WTC11 (cell line): ENCODE results near the gene CARS2. TPM values are rescaled to one million over a fixed set of nuclear protein-coding genes. Genes with fewer than 3 reads are reported as not detected.

ENCODE experiments used
- ATAC-seq: fragments of 200-7000 bp; cut with Tn5 transposase; 2 replicates; pipeline ENCODE4 v1.10.0; 2021; ENCODE audit warnings: mild to moderate bottlenecking, moderate library complexity
- CTCF ChIA-PET: fragments of 300-600 bp; sonication (Branson Sonifier 250); formaldehyde crosslinking; loops from one replicate; lab custom pipeline; 2021; ENCODE audit warnings: antibody characterized with exemption; lab: Charles Lee
- POLR2A ChIA-PET: fragments of 350-600 bp; sonication (Branson Sonifier 250); formaldehyde crosslinking; loops from one replicate; lab custom pipeline; 2021; ENCODE audit warnings: antibody characterized with exemption; lab: Charles Lee
- DNase-seq: peaks from one replicate; pipeline ENCODE4 v3.0.0; 2021; ENCODE audit warnings: low spot score
- H3K27ac Mint-ChIP-seq: 2 replicates; pipeline ENCODE4 v1.8.0; 2021; ENCODE audit warnings: mixed read lengths
- H3K27me3 Mint-ChIP-seq: 2 replicates; pipeline ENCODE4 v1.8.0; 2021; ENCODE audit warnings: low read depth, mild to moderate bottlenecking, moderate library complexity, mixed read lengths
- H3K36me3 Mint-ChIP-seq: 2 replicates; pipeline ENCODE4 v1.8.0; 2021; ENCODE audit warnings: mixed read lengths
- H3K4me1 Mint-ChIP-seq: 2 replicates; pipeline ENCODE4 v1.8.0; 2022; ENCODE audit warnings: mixed read lengths
- H3K4me3 Mint-ChIP-seq: 2 replicates; pipeline ENCODE4 v1.8.0; 2021; ENCODE audit warnings: mild to moderate bottlenecking, moderate library complexity, mixed read lengths
- H3K9me3 Mint-ChIP-seq: 2 replicates; pipeline ENCODE4 v1.8.0; 2021; ENCODE audit warnings: mixed read lengths
- ATF1 ChIP-seq: sonication (generic); formaldehyde crosslinking; IDR thresholded peaks from 2 replicates; pipeline ENCODE4 v1.8.1; 2023; ENCODE audit warnings: mild to moderate bottlenecking, moderate library complexity, missing genetic modification reagents
- FOXK1 ChIP-seq: sonication (generic); formaldehyde crosslinking; IDR thresholded peaks from 2 replicates; pipeline ENCODE4 v1.8.0; 2022; ENCODE audit warnings: mild to moderate bottlenecking, moderate library complexity, missing genetic modification reagents
- FOXP1 ChIP-seq: sonication (generic); formaldehyde crosslinking; IDR thresholded peaks from 2 replicates; pipeline ENCODE4 v1.8.0; 2022; ENCODE audit warnings: missing genetic modification reagents, mild to moderate bottlenecking, moderate library complexity, borderline replicate concordance
- GTF2I ChIP-seq: fragments of 250-450 bp; sonication (Bioruptor Pico); conservative IDR thresholded peaks from 2 replicates; pipeline ENCODE4 v1.4.0; 2021; ENCODE audit warnings: mild to moderate bottlenecking
- MXD4 ChIP-seq: fragments of 250-450 bp; sonication (Bioruptor Pico); IDR thresholded peaks from 2 replicates; pipeline ENCODE4 v1.8.0; 2021; ENCODE audit warnings: mild to moderate bottlenecking, moderate library complexity, borderline replicate concordance
- RORB ChIP-seq: fragments of 250-450 bp; sonication (Bioruptor Pico); IDR thresholded peaks from 2 replicates; pipeline ENCODE4 v1.9.0; 2021; ENCODE audit warnings: mild to moderate bottlenecking
- SMAD3 ChIP-seq: sonication (generic); formaldehyde crosslinking; IDR thresholded peaks from 2 replicates; pipeline ENCODE4 v1.8.0; 2022; ENCODE audit warnings: missing genetic modification reagents, mild to moderate bottlenecking, borderline replicate concordance
- SOX15 ChIP-seq: fragments of 250-450 bp; sonication (Bioruptor Pico); IDR thresholded peaks from 2 replicates; pipeline ENCODE4 v1.9.0; 2021; ENCODE audit warnings: mild to moderate bottlenecking
- TCF7 ChIP-seq: sonication (generic); formaldehyde crosslinking; IDR thresholded peaks from 2 replicates; pipeline ENCODE4 v1.8.0; 2022; ENCODE audit warnings: mild to moderate bottlenecking, low read depth, missing genetic modification reagents, moderate library complexity
- ZBTB21 ChIP-seq: sonication (generic); formaldehyde crosslinking; IDR thresholded peaks from 2 replicates; pipeline ENCODE4 v1.8.1; 2023; ENCODE audit warnings: mild to moderate bottlenecking, missing genetic modification reagents, borderline replicate concordance
- ZNF138 ChIP-seq: sonication (generic); formaldehyde crosslinking; conservative IDR thresholded peaks from 2 replicates; pipeline ENCODE4 v1.8.1; 2022; ENCODE audit warnings: mild to moderate bottlenecking, moderate library complexity, missing genetic modification reagents
- ZNF232 ChIP-seq: sonication (generic); formaldehyde crosslinking; IDR thresholded peaks from 2 replicates; pipeline ENCODE4 v1.8.0; 2022; ENCODE audit warnings: mild to moderate bottlenecking, missing genetic modification reagents
- ZNF317 ChIP-seq: sonication (generic); formaldehyde crosslinking; IDR thresholded peaks from 2 replicates; pipeline ENCODE4 v1.8.1; 2023; ENCODE audit warnings: low read depth, mild to moderate bottlenecking, moderate library complexity, missing genetic modification reagents, borderline replicate concordance
- ZNF416 ChIP-seq: fragments of 250-450 bp; sonication (Bioruptor Pico); IDR thresholded peaks from 2 replicates; pipeline ENCODE4 v1.9.0; 2021; ENCODE audit warnings: mild to moderate bottlenecking, inconsistent platforms
- ZNF671 ChIP-seq: fragments of 250-450 bp; sonication (Bioruptor Pico); IDR thresholded peaks from 2 replicates; pipeline ENCODE4 v1.8.0; 2021; ENCODE audit warnings: mild to moderate bottlenecking
- total RNA-seq: library from RNA; stranded (reverse); gene quantifications from 3 replicates; pipeline ENCODE4 v1.2.3, GENCODE V29; 2021
- TF ChIP-seq, protein P1 (sequence below): sonication (generic); formaldehyde crosslinking; conservative IDR thresholded peaks from 2 replicates; pipeline ENCODE4 v1.8.1; 2023; ENCODE audit warnings: mild to moderate bottlenecking, low read depth, missing genetic modification reagents, moderate library complexity
- TF ChIP-seq, protein P2 (sequence below): fragments of 250-450 bp; sonication (Bioruptor Pico); IDR thresholded peaks from 2 replicates; pipeline ENCODE4 v1.8.0; 2021; ENCODE audit warnings: mild to moderate bottlenecking
- TF ChIP-seq, protein P3 (sequence below): fragments of 250-450 bp; sonication (Bioruptor Pico); conservative IDR thresholded peaks from 2 replicates; pipeline ENCODE4 v1.9.0; 2021; ENCODE audit warnings: mild to moderate bottlenecking
- TF ChIP-seq, protein P4 (sequence below): sonication (generic); formaldehyde crosslinking; IDR thresholded peaks from 2 replicates; pipeline ENCODE4 v1.8.0; 2022; ENCODE audit warnings: mild to moderate bottlenecking, missing genetic modification reagents

CARS2 gene
- total RNA-seq, 1 experiment from 2014 or later, result 39.9 TPM

DNA sequence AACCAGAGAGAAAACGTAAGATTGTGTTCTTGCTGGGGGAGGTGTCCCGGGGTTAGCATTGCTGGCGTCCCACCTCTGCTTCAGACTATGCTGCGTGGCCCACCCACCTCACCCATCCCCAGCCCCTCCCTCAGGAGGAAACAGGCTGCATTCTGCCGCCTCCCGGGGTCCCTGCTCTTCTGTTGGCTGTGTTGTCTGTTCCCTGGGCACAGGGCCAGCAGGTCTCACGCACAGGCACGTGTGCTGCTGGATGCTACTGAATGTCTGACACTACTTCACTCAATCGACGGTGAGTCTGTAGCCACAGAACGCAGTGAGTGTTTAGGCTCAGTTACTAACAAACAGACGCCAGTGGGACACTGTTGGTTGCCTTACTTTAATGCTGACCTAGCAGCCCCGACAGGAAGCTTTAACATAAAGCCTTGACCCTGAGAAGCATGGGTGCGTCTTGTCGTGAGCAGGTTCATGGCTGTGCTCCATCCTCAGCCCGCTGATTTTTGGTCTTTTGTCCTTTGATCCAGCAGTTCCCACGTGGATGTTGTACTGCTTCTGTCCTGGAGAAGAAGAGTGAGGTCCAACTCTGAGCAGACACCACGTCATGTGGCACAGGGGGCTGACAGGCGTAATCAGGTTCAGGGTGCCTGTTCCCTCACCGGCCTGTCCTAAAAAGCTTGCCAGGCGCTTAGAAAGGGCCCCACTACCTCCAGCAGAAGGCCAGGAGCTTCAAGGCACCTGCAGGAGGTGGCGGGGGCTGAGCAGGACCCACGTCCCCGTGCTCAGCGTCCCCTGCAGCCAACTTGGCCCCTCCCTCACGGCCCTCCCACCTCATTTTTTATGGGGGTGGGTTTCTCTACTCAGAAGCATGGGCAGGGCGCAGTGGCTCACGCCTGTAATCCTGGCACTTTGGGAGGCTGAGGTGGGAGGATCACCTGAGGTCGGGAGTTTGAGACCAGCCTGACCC lies 64.6 kb downstream of the CARS2 start:
- Mint-ChIP-seq H3K9me3 (no peaks in the 10 kb centered on the region), H3K4me1 (peaks cover 4% of the 10 kb centered on the region), H3K27me3 (no peaks in the 10 kb centered on the region), H3K36me3 (peaks cover 27% of the 10 kb centered on the region), H3K4me3 (no peak overlapping the region), H3K27ac (0 out of 2 replicates have a peak overlapping the region, but pooled peaks have one; percentile 70)
- DNase-seq, result no peak
- ChIA-PET CTCF (interaction anchor here (1.0 kb wide), 1 partner anchor 185 kb away, joined by 4 read pairs; no protein-coding TSS in a partner anchor), POLR2A (no interaction called here)
- TF ChIP-seq ZNF317, result no peak
- TF ChIP-seq ZNF671, result no peak
- no peak for ATAC-seq

DNA sequence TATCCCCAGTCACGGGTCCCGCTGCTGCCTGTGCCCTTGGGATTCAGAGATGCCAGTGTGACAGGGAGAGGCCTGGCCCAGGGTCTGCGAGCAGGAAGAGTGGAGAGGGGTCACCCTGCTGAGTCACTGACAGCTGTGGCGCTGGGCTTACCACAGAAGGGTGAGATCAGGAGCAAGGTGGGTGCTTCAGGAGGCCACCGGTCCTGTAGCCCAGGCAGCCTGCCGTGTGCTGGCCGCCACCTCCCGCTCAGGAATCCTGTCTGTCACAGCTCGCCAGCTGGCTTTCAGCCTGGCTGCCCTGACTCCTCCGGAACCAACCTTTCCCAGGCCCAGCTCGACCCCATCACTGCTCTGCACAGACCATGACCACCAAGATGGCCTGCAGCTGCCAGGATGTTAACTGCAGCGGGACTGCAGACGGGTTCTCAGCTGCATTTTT lies 65.3 kb downstream of the CARS2 start:
- no peak for TF ChIP-seq ZNF317
- CTCF ChIA-PET, result interaction anchor here (1.0 kb wide), 1 partner anchor 185 kb away, joined by 4 read pairs; no protein-coding TSS in a partner anchor
- H3K27me3 Mint-ChIP-seq, result no peaks in the 10 kb centered on the region
- no peak overlapping the region for H3K27ac Mint-ChIP-seq
- H3K4me3 Mint-ChIP-seq, result no peak overlapping the region
- H3K4me1 Mint-ChIP-seq, result peaks cover 4% of the 10 kb centered on the region
- no peak for ATAC-seq
- peaks cover 35% of the 10 kb centered on the region for H3K36me3 Mint-ChIP-seq
- no peaks in the 10 kb centered on the region for H3K9me3 Mint-ChIP-seq
- DNase-seq, result no peak
- POLR2A ChIA-PET, result no interaction called here

DNA sequence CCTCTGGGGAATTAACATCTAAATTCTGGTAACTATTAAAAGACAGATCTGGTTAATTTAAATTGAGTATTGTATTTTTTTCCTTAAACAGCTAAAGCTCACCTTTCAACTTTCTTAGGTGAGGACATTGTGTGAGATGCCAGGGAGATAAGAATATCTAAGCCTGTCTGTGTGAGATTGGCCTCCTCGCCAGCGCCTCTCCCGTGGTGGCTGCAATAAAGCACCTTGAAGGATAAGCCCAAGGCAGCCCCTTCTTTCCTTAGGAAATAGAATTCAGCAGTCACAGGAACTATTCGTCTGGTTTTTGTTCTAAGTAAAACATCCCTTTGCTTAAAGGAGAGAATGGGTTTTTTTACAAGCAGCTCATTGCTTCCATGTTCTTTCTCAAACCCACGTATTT lies 66.0 kb downstream of the CARS2 start:
- DNase-seq (no peak), ATAC-seq (no peak)
- TF ChIP-seq FOXK1 (CRISPR knock-in tag), result no peak
- no peak overlapping the region for H3K27ac Mint-ChIP-seq
- POLR2A ChIA-PET, result no interaction called here
- peaks cover 41% of the 10 kb centered on the region for H3K36me3 Mint-ChIP-seq
- no peaks in the 10 kb centered on the region for H3K27me3 Mint-ChIP-seq
- no peak overlapping the region for H3K4me3 Mint-ChIP-seq
- CTCF ChIA-PET, result no interaction called here
- no peaks in the 10 kb centered on the region for H3K9me3 Mint-ChIP-seq
- peaks cover 4% of the 10 kb centered on the region for H3K4me1 Mint-ChIP-seq

DNA sequence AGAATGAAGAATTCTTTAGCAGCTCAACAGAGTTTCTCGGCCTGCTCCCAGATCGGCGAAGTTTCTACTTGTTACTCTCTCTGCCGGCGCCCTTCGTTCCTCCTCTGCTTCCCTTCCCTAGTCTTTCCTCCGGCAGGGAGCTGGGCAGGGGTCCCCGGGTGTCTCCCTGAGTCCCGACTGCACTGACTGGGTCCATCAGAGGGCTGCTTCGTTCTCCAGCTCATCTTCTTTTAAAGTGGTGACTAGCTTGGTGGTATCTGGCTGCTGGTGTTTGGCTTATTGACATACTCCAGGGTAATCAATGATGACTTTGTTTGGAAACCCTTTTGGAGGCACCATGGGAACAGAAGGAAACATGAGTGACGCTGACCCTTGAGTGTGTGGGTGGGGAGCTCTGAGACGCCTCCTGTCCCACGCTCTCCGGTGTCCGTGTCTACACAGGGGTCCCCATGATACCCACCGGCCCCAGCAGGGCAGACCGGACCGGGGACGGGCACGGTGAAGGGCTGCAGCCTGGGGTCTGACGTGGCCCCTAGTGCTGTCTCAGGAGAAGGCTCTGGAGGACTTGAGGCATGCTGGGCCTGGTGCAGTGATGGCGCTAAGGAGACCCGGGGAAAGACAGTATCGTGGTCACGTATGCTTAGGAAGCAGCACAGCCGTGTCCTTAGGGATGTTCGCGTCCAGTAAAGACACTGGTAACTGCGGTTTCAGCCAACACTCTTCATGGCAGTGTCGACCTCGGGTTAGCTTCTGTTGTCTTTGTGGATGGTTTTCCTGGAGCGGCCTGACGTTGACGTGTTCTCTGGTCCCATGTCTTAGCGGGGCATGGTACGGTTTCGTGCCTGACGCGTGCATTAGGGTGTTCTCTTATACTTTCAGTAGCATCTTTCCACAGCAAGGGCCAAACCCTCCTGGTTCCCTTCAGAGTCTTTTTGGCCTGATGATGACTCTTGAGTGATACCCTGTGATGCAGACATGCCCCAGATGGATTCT lies 66.8 kb downstream of the CARS2 start:
- DNase-seq (no peak), ATAC-seq (no peak)
- Mint-ChIP-seq H3K36me3 (peaks cover 47% of the 10 kb centered on the region), H3K4me3 (no peak overlapping the region), H3K4me1 (no peaks in the 10 kb centered on the region), H3K27ac (no peak overlapping the region), H3K9me3 (no peaks in the 10 kb centered on the region), H3K27me3 (no peaks in the 10 kb centered on the region)
- CTCF ChIA-PET, result no interaction called here
- POLR2A ChIA-PET, result no interaction called here
- TF ChIP-seq, protein P1, sequence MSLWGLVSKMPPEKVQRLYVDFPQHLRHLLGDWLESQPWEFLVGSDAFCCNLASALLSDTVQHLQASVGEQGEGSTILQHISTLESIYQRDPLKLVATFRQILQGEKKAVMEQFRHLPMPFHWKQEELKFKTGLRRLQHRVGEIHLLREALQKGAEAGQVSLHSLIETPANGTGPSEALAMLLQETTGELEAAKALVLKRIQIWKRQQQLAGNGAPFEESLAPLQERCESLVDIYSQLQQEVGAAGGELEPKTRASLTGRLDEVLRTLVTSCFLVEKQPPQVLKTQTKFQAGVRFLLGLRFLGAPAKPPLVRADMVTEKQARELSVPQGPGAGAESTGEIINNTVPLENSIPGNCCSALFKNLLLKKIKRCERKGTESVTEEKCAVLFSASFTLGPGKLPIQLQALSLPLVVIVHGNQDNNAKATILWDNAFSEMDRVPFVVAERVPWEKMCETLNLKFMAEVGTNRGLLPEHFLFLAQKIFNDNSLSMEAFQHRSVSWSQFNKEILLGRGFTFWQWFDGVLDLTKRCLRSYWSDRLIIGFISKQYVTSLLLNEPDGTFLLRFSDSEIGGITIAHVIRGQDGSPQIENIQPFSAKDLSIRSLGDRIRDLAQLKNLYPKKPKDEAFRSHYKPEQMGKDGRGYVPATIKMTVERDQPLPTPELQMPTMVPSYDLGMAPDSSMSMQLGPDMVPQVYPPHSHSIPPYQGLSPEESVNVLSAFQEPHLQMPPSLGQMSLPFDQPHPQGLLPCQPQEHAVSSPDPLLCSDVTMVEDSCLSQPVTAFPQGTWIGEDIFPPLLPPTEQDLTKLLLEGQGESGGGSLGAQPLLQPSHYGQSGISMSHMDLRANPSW (CRISPR knock-in tag), result no peak
- TF ChIP-seq FOXP1 (CRISPR knock-in tag), result no peak
- TF ChIP-seq GTF2I (CRISPR knock-in tag), result no peak
- no peak for TF ChIP-seq ZNF232 (CRISPR knock-in tag)
- no peak for TF ChIP-seq SOX15 (CRISPR knock-in tag)
- TF ChIP-seq FOXK1 (CRISPR knock-in tag), result no peak
- TF ChIP-seq ZNF138 (CRISPR knock-in tag), result no peak
- TF ChIP-seq ZNF416 (CRISPR knock-in tag), result no peak
- TF ChIP-seq SMAD3 (CRISPR knock-in tag), result no peak
- TF ChIP-seq RORB (CRISPR knock-in tag), result no peak
- TF ChIP-seq, protein P2, sequence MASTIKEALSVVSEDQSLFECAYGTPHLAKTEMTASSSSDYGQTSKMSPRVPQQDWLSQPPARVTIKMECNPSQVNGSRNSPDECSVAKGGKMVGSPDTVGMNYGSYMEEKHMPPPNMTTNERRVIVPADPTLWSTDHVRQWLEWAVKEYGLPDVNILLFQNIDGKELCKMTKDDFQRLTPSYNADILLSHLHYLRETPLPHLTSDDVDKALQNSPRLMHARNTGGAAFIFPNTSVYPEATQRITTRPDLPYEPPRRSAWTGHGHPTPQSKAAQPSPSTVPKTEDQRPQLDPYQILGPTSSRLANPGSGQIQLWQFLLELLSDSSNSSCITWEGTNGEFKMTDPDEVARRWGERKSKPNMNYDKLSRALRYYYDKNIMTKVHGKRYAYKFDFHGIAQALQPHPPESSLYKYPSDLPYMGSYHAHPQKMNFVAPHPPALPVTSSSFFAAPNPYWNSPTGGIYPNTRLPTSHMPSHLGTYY (CRISPR knock-in tag), result no peak
- TF ChIP-seq ZBTB21 (CRISPR knock-in tag), result no peak
- TF ChIP-seq, protein P3, sequence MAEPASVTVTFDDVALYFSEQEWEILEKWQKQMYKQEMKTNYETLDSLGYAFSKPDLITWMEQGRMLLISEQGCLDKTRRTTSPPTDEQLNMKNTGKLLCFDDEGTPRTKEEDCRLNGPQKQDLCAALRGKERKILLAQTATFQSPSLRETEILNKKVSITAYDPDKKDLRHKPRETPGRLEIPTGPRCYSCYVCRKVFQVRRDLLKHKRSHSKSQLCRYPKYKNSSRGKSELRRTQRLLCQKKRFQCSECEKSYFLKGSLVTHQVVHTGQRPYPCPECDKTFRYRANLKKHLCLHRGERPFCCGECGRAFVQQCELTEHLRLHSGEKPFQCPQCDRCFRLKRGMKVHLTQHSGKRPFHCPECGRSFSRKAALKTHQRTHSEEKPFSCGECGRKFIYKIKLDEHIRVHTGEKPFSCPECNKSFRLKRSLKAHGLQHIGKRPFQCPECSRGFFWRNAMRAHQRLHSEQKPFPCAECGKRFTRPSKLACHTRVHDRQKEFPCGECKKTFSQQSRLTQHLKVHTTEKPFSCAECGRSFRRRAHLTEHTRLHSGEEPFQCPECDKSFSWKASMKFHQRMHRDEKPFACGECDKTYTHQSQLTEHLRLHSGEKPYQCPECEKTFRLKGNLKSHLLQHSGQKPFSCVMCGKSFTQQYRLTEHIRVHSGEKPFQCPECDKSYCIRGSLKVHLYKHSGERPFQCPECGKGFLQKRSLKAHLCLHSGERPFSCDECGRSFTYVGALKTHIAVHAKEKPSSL, result no peak
- TF ChIP-seq, protein P4, sequence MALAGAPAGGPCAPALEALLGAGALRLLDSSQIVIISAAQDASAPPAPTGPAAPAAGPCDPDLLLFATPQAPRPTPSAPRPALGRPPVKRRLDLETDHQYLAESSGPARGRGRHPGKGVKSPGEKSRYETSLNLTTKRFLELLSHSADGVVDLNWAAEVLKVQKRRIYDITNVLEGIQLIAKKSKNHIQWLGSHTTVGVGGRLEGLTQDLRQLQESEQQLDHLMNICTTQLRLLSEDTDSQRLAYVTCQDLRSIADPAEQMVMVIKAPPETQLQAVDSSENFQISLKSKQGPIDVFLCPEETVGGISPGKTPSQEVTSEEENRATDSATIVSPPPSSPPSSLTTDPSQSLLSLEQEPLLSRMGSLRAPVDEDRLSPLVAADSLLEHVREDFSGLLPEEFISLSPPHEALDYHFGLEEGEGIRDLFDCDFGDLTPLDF (CRISPR knock-in tag), result no peak
- TF ChIP-seq MXD4 (CRISPR knock-in tag), result no peak
- no peak for TF ChIP-seq TCF7 (CRISPR knock-in tag)
- TF ChIP-seq ATF1, result no peak
